Smooth muscle cell of the brain vasculature (primary cell): ENCODE data around the gene MAGEA9B.
"Not testable (repeated sequence)": the region's sequence is repeated elsewhere in the genome, so short reads cannot be mapped to it uniquely, and the experiment has no call there.

ENCODE experiments used
- DNase-seq: peaks from one replicate; pipeline ENCODE4 v3.0.0-alpha.2; 2012; ENCODE audit warnings: low read depth, low spot score

Gene MAGEA9B

GRCh38 chrX:149571770-149572169, 15.5 kb downstream of the MAGEA9B start:
- no peak for DNase-seq

- peak; percentile 6 for DNase-seq
Measured at GRCh38 chrX:149570668-149571067, 16.6 kb downstream of the MAGEA9B start.

GRCh38 chrX:149569770-149570169, 17.5 kb downstream of the MAGEA9B start:
- no peak for DNase-seq

DNA sequence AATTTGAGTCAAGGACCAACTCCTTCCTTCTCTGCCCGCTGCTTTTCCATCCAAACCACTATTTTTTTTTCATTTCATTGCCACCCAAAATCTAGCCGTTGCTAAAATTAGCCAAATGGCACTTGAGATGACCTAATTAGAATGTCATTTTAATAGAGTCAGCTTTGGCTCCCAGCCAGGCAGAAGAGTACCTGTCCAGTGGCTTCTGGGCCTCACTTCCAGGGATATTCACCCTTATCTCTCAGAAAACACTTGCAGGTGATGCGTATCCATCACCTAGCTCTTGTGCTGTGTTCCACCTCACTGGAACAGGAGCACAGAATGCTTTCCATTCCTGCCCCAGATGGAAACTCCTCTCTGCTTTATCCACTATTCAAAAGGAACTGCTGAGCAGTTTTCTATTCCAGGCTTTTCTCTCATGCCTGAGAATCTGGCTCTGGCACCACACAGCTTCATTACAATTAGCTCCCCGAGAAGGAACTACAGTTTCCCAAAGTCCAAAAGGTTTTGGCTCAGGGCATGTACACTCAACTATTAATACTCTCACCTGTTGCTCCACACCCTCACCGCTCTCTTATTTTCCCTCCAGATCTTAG, 18.5 kb downstream of the MAGEA9B start:
- DNase-seq = no peak

DNA sequence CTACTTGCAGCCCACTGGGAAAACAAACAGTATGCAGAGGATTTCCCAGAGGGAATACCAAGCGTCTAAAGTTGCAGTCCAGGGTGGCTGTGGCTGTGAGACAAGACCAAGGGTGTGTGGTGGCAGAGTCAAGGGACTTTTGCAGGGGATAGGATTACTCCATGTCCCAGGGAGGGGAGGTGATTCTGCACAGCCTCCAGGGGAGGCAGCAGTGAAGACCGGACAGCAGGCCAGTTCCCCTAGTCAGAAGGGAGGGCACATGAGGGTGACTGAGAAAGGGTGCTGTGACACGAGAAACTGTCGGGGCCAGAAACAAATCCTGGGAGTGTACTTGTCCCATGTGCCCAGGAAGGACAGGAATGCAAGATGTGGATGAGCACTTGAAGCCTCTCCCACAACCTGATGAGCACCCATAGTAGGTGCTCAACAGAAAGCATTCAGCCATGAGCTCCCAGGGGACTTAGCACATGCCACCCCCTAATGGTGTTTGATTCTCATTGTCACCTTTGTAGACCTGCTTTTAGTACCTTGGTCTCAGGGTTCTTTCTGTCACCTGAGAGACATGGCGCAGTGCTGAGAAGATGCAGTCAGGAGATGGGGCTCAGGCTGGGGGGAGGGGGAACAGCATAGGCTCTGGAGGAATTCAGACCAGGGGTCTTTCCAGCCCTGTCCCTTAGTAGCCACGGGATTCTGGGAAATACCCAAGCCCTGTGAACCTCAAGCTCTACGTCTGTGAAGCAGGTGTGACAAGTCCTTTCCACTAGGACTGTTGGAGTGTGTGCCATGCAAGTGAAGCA, 19.4 kb downstream of the MAGEA9B start:
- DNase-seq = no peak

DNA sequence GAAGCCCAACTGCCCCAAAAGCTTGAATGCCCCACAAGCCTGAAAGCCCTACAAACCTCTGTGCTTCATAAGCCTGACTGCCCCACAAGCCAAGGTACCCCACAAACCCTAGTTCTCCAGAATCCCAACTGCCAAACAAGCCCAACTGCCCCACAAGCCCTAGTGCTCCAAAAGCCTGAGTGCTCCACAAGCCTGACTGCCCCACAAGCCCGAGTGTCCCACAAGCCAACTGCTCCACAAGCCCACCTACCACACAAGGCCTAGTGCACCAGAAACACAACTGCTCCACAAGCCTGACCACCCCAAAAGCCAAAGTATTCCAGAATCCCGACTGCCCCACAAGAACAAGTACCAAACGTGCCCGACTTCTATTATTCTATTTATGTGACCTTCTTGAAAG, 23.9 kb downstream of the MAGEA9B start:
- DNase-seq = no peak

DNA sequence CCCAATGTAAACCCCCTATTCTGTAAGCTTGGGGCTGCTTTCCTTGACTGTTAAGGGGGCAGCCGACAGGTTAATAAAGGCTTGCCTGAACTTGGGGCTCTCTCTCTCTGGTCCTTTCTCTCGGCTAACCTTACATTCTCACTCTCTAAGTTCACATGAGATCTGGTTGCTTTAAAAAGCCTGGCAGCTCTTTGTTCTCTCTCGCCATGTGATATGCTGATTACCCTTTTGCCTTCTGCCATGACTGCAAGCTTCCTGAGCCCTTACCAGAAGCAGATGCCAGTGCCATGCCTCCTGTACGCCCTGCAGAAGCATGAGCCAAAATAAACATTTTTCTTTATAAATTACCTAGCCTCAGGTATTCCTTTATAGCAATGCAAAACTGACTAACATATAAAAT, 32.0 kb downstream of the MAGEA9B start:
- DNase-seq = not testable (repeated sequence)

DNA sequence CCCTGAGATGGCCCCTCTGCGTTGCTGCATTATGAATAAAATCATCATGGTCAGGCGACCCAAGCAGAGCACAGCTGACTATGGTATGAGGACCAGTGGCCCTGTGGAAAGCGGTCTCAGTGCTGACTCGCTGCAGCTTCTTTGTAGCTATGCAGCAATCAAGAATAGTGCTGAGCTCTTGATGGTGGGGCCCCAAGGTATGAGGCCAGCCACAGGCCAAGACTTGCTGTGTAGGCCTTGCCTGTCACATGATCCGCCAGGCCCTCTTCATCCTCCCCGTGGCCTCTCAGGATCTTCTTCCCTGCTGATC, 35.4 kb downstream of the MAGEA9B start:
- DNase-seq = not testable (repeated sequence)

DNA sequence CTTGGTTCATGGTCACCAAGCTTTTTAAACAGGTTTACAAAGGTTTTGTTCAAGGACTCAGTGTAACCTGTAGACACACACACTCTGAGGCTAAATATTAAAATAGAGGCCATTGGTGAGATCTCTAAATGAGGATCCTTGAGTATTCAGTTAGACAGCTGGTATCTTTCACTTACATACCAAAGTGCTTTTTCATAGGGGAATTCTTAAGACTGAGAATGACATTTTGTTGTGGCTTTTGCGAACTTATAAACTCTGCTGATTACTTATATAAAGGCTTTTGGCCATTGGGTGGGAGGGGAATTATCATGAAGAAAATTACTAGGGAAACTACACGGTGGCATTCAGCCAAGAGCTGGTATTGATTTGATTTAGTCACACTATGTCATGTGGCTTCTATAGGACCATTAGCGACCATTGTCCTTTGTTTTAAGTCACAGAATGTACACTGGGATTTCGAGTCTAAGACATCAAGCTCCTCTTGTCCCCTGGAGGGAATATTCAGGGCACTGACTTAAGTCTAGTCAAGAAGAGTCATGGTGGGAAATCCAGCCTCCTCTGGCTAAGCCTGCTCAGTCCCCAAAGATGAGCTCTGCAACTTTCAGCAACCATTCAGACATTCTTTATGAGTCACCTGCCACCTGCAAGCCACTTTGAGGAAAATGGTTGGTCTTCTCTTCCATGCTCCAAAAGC, 35.9 kb downstream of the MAGEA9B start:
- not testable (repeated sequence) for DNase-seq

DNA sequence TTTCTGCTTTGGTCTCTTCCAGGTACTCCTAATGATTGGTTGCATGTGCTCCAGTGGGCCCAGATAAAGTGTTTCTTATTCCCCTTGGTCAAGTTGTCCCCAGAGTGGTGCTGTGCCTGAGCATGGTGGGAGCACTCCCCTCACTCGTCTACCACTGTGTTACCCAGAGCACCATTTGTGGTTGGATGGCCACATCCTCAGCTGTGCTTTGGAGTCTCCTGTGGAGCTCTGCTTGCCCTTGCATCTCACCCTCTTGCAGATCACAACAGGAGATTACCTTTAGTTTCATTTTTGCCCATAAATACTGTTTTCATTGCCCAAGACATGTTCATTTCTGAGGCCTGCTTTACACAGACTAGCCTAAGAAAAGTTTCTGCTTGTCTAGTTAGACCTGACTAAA, 36.8 kb downstream of the MAGEA9B start:
- DNase-seq = not testable (repeated sequence)

DNA sequence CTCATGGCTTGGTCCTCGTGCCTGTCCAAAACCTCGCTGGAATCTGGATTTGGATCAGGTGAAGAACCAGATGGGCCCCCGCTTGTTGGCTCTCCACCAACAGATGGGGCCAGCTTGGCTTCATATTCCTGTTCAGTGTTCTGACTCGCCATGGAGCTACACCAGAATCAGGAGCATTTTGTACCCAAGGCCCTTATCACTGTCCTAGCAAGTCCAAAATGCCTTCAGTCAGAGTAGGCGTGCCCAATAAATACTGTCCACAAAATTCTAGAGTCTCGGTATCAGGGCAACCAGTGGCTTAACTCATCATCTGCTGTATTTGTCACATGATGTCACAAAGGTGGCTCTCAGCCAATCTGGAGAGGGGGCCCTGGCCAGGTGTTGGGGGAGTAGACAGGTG, 37.6 kb downstream of the MAGEA9B start, which contains the start of gene HSFX3:
TSS of gene HSFX3 (minus strand) at position 224 of the 400 bp plus-strand sequence. CDS start at position 152, 72 bp downstream.
- DNase-seq = not testable (repeated sequence)

DNA sequence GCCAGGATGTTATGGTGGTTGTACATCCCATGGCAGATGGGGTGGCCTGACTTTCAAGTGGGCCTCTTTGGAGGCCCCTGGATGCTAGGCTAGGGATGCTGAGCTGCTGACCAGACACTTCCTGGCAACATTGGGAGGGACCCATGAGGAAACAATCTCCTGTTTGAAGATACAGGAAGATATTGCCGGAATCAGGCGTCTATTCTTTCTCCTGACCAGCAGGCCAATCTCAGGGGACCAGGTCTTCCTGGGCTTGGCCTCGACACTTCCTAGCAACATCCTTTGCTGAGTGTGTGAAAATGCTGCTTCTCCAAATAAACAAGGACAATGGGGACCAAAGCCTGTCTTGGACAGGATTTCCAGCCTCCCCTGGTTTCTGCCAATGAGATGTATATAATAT, 39.5 kb downstream of the MAGEA9B start:
- not testable (repeated sequence) for DNase-seq

- not testable (repeated sequence) for DNase-seq
Measured at GRCh38 chrX:149546962-149547361, 40.3 kb downstream of the MAGEA9B start.

DNA sequence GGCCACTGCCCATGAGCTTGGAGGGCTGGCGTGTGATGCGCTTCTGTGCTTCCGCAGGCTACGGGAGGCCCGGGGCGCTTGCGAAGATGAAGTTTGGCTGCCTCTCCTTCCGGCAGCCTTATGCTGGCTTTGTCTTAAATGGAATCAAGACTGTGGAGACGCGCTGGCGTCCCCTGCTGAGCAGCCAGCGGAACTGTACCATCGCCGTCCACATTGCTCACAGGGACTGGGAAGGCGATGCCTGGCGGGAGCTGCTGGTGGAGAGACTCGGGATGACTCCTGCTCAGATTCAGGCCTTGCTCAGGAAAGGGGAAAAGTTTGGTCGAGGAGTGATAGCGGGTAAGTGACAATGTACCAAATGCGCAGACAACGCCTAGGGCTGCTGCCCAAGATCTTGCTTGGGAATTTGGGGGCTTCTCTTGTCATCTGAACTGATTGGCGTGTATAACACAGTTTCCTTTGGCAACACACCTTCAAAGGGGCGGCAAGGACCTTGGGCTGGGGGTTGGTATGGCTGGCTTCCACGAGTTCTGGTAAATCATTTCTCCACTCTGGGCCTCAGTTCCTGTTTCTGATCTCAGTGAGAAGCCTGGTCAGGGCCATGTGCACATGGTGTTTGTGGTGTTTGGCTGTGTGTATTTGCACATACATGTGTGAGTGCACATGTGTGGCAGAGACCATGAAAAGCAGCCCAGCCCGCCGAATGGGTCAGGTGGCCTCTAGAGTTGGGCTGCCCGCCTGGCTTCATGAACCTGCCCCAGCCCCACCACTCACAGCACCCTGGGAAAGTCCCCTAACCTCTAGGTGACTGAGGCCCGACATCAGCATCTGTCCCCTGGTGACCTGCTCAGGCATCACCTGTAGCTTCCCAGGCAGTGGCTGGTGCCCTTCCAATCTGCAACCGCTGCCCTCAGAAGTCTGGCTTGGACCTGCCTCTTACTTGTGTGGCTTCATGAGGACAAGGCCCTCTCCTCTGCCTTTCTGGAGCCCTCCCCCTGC, 41.4 kb downstream of the MAGEA9B start:
- not testable (repeated sequence) for DNase-seq

DNA sequence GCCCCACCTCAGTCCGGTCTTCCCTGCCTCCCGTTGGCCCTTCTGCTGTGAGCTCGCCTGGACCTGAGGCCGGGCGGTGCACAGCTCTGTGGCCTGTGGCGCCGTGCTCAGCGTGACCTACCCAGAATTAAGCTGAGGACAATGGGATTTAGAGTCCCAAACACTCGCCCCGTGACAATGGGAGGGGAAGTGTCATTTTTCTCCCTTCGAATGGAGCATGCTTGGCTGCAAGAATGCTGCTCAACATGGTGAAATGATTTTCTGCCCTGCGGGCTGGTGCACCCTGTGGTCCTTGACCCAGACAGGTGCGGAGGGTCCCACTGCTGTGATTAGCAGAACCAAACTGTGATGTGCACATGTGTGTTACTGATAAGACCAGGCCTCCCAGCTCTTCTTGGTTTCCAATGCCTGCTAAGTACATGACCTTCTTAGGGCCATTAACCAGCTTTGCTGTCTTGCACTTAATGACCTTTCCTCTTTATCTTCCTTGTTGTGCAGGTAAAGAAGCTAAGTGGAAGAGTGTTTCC, 45.7 kb downstream of the MAGEA9B start:
- no peak for DNase-seq

DNA sequence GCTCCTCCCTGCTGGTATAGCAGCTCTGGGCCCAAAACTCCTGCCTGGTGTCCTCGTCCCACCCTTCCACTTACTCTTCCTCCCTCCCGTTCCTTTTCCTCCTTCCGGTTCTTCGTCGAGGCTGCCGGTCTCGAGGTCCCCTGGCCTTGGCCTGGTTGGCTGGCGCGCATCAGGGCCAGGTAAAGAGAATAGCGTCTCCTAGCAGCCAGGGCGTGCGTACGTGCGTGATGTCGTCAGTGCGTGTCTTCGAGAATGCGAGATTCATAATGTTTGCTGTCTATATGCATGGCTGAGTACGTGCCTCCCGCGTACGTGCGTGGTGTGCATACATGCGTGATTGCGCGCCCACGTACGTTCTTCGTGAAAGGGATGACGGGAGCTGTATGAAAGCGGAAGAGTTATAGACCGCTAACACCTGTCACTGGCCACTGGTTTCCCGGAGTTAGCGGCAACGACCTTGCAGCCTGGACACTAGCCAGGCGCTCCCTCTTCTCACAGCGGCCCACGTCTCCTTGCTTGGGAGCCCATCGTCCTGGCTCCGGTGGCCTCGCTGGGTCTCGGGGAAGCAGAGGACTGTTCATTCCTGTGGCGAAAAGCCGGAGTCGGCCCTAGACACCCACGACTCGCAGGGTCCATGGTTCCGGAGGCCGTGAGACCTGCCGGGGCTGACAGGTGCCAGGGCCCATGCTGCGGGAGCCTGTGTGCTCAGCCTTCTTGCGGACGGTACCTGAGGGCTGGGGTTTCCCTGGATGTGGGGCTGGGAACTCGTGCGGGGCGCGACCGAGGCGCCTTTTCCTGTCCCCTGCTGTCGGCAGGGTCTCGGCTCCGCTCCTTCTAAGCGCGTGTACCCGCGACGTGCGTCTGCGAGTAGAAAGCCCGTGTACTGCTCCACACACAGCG, 46.4 kb downstream of the MAGEA9B start, which contains the start of gene EOLA1:
TSS of gene EOLA1 (plus strand) at position 392 of the 900 bp plus-strand sequence. CDS start 4,619 bp downstream, outside the sequence.
- DNase-seq = peak; percentile 78

GRCh38 chrX:149540131-149540620, 47.1 kb downstream of the MAGEA9B start:
- DNase-seq = peak; percentile 57

DNA sequence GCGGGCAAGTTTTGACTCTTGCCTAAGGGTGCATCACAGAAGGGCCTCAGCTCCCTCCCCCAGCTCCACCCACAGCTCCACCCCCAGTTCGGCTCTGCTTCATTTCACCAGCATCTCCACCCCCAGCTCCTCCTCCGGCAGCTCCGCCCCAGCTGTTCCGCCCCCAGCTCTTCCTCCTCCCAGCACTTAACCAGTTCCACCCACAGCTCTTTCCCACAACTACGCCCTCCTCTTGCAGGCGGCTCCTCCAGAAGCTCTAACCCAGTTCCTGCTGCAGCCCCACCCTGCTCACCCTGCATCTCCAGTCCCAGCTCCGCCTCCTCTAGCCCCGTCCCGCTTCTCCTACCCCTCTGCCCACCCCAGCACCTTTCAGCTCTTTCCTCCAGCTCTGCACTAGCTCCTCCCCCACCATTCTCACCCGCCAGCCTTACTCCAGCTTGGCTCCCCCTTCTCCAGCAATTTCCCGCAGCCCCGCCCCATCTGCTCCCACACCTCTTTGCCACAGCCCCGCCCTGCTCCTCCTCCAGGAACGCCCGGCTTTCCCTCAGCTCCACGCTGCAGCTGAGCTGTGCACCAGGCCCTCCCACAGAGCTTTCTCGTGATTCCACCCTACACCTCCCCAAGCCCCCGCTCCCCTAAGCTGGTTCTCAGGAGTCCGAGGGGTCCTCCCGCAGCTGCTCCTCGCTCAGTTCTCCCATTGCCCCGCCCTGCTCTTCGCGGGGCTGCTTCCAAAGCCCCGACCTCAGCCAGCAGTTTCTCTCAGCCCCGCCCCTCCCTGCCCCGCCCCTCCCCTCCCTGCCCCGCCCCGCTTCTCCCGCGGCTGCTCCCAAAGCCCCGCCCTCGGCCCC, 47.8 kb downstream of the MAGEA9B start:
- peak; percentile 71 for DNase-seq

DNA sequence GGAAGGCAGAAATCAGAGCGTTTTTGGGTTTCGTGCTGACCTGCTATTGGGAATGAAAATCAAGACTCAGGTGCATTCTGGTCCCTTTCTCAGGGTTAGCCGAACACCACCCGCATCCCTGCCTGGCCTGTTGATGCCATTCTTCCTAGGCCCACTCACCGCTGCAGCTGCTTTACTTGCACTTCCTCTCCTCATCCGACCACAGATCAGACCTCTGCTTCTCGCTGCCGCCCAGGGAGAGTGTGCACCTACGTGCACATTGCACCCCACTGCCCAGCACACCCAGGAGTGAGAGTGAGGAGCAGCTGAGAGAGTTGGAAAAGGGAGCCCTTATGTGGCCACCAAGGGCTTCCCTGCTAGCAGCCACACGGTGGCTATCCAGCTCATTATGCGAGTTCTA, 49.8 kb downstream of the MAGEA9B start:
- not testable (repeated sequence) for DNase-seq
